ENCODE results near the gene SS18L1.

GRCh38 chr20:62151225-62151624 is 7.7 kb downstream of the SS18L1 start:
- TF ChIP-seq CTCF (IDR thresholded peaks at IDR 0.05) (no peak), POLR2A (IDR thresholded peaks at IDR 0.05) (no peak)
